K562 (cell line): ENCODE results near the gene SLC13A3. TPM values are rescaled to one million over a fixed set of nuclear protein-coding genes. Genes with fewer than 3 reads are reported as not detected.

ENCODE experiments used
- ATAC-seq: fragments of 200-7000 bp; cut with Tn5 transposase; 3 replicates; pipeline ENCODE4 v1.9.1; 2020; ENCODE audit warnings: moderate library complexity
- BruUV-seq: library from RNA; stranded (reverse); fragments of 400-500 nt; replicated peaks from 2 replicates; lab custom pipeline; 2021; lab: Mats Ljungman, UMichigan
- CTCF ChIA-PET: fragments of 300-600 bp; formaldehyde crosslinking; extraction: SDS; loops from one replicate; lab custom pipeline; 2021; ENCODE audit warnings: low intra/inter-chr PET ratio; lab: Yijun Ruan, JAX
- POLR2A ChIA-PET: fragments of 300-600, 350-650 bp; sonication (Branson Sonifier 250); formaldehyde crosslinking; extraction: SDS; loops from one replicate; lab custom pipeline; 2021; ENCODE audit warnings: antibody characterized with exemption, inconsistent platforms; lab: Yijun Ruan, JAX
- DNase-seq, 4 experiments: peaks; one replicate each; pipeline versions ENCODE4 v3.0.0 to v3.0.0-alpha.2; 2011 to 2018; ENCODE audit warnings: low spot score in 3 of 4, mixed read lengths in 3 of 4; ENCODE audit errors: extremely low read depth in 1 of 4
- FAIRE-seq: peaks from 2 replicates; lab custom pipeline; 2011; peaks lifted over from hg19 to GRCh38; lab: Jason Lieb, UNC
- H2AFZ ChIP-seq: 2 replicates; pipeline ENCODE4 v1.6.0; 2011; ENCODE audit warnings: low read depth, low read length, control low read depth, inconsistent platforms
- H3K27ac ChIP-seq: fragments of 200-600 bp; 3 replicates; pipeline ENCODE4 v1.8.0; 2011; ENCODE audit warnings: low read depth, mild to moderate bottlenecking, control low read depth, inconsistent platforms, low read length, moderate library complexity, mixed read lengths; ENCODE audit errors: extremely low read depth
- H3K27me3 ChIP-seq, 2 experiments: fragments of 300-600 bp in 1 of 2; 2 replicates in 1 of 2; 3 replicates in 1 of 2; pipeline versions ENCODE4 v1.6.0 to v1.8.0; 2011; ENCODE audit warnings: inconsistent platforms in 2 of 2, low read length in 2 of 2, mild to moderate bottlenecking in 1 of 2, mixed read lengths in 1 of 2, moderate library complexity in 1 of 2; ENCODE audit not compliant: control insufficient read depth in 2 of 2, insufficient read depth in 2 of 2
- H3K36me3 ChIP-seq: fragments of 300-600 bp; 3 replicates; pipeline ENCODE4 v1.8.0; 2011; ENCODE audit warnings: mild to moderate bottlenecking, low read length, inconsistent platforms; ENCODE audit not compliant: control insufficient read depth, insufficient read depth
- H3K4me1 ChIP-seq, 2 experiments: fragments of 200-600 bp in 1 of 2; replicated peaks in 1 of 2; 2 replicates in 1 of 2; 3 replicates in 1 of 2; pipeline versions ENCODE4 v1.5.1 to v1.8.0; 2011; ENCODE audit warnings: inconsistent platforms in 2 of 2, low read length in 2 of 2, mild to moderate bottlenecking in 1 of 2, mixed read lengths in 1 of 2, moderate library complexity in 1 of 2; ENCODE audit not compliant: control insufficient read depth in 2 of 2, insufficient read depth in 2 of 2
- H3K4me2 ChIP-seq: 2 replicates; pipeline ENCODE4 v1.6.1; 2011; ENCODE audit warnings: low read length, control low read depth, inconsistent platforms, mixed read lengths; ENCODE audit not compliant: insufficient read depth
- H3K4me3 ChIP-seq: fragments of 200-600 bp; sonication (generic), shearing (Covaris generic); 2 replicates; pipeline ENCODE4 v1.5.1; 2016; ENCODE audit warnings: control low read depth, inconsistent platforms
- H3K79me2 ChIP-seq: fragments of 200-600 bp; 3 replicates; pipeline ENCODE4 v1.8.0; 2011; ENCODE audit warnings: low read length, inconsistent platforms; ENCODE audit not compliant: control insufficient read depth, insufficient read depth
- H3K9ac ChIP-seq, 2 experiments: 2 replicates each; pipeline versions ENCODE4 v1.6.0 to v1.6.1; 2011; ENCODE audit warnings: low read depth in 2 of 2, low read length in 2 of 2, control low read depth in 1 of 2, inconsistent platforms in 1 of 2, mild to moderate bottlenecking in 1 of 2, mixed read lengths in 1 of 2; ENCODE audit not compliant: insufficient read depth in 1 of 2
- H3K9me1 ChIP-seq: one replicate; pipeline ENCODE4 v1.6.0; 2011; ENCODE audit warnings: inconsistent platforms, mild to moderate bottlenecking, low read length, moderate library complexity; ENCODE audit not compliant: control insufficient read depth, insufficient read depth
- H3K9me3 ChIP-seq: replicated peaks from 2 replicates; pipeline ENCODE4 v1.5.1; 2011; ENCODE audit warnings: low read depth, low read length, inconsistent platforms; ENCODE audit not compliant: control insufficient read depth, insufficient read depth
- H4K20me1 ChIP-seq: replicated peaks from 2 replicates; pipeline ENCODE4 v1.6.1; 2011; ENCODE audit warnings: low read length, inconsistent platforms, mixed read lengths; ENCODE audit not compliant: control insufficient read depth, insufficient read depth
- FOSL1 ChIP-seq: fragments of 200-800 bp; sonication (Bioruptor generic); conservative IDR thresholded peaks from 2 replicates; pipeline ENCODE4 v1.6.1; 2016; ENCODE audit warnings: missing genetic modification characterization, missing compliant biosample characterization
- HEY1 ChIP-seq: fragments of 250-450 bp; sonication (Bioruptor Pico); IDR thresholded peaks from 2 replicates; pipeline ENCODE4 v1.5.0; 2020; ENCODE audit warnings: mild to moderate bottlenecking, moderate library complexity, borderline replicate concordance
- NRF1 ChIP-seq, 2 experiments: fragments of 450-650 bp; IDR thresholded peaks in 1 of 2; conservative IDR thresholded peaks in 1 of 2; 2 replicates each; pipeline ENCODE4 v1.6.1; 2014; ENCODE audit warnings: mild to moderate bottlenecking in 2 of 2
- PTBP1 ChIP-seq: fragments of 200-400 bp; formaldehyde crosslinking; IDR thresholded peaks from 2 replicates; pipeline ENCODE4 v1.6.1; 2017; ENCODE audit warnings: low read depth, low read length
- TAF1 ChIP-seq: IDR thresholded peaks from 2 replicates; pipeline ENCODE4 v1.6.1; 2011; ENCODE audit warnings: mild to moderate bottlenecking, low read length, moderate library complexity; ENCODE audit not compliant: insufficient read depth, control insufficient read depth, severe bottlenecking; ENCODE audit errors: extremely low read depth
- TCF3 ChIP-seq: sonication (generic); formaldehyde crosslinking; IDR thresholded peaks from 2 replicates; pipeline ENCODE4 v1.4.0; 2020; ENCODE audit warnings: mild to moderate bottlenecking, missing genetic modification reagents
- TCFL5 ChIP-seq: fragments of 250-450 bp; sonication (Bioruptor Pico); conservative IDR thresholded peaks from 2 replicates; pipeline ENCODE4 v1.6.1; 2021; ENCODE audit warnings: mild to moderate bottlenecking, moderate library complexity, matching md5 sums
- ZNF232 ChIP-seq: sonication (generic); formaldehyde crosslinking; IDR thresholded peaks from 2 replicates; pipeline ENCODE4 v1.8.0; 2022; ENCODE audit warnings: mild to moderate bottlenecking, missing genetic modification reagents
- ZNF253 ChIP-seq: fragments of 250-450 bp; sonication (Bioruptor Pico); conservative IDR thresholded peaks from 2 replicates; pipeline ENCODE4 v1.6.1; 2021; ENCODE audit warnings: mild to moderate bottlenecking
- WGBS: fragments of 100-300 bp; shearing (Covaris generic); methylation state at CpG from one replicate; pipeline ENCODE4 v1.1.6; 2016; ENCODE audit warnings: low coverage, mixed read lengths; ENCODE audit not compliant: insufficient coverage; ENCODE audit errors: missing lambda C conversion rate; 5-methylcytosine and 5-hydroxymethylcytosine counted together
- in situ Hi-C: fragments of 300-500 bp; cut with MboI; formaldehyde crosslinking; loops from 4 replicates; pipeline ENCODE4 v1.15.0; 2018; ENCODE audit warnings: inconsistent platforms, mixed read lengths
- intact Hi-C: fragments of 100-400 bp; cut with micrococcal nuclease; formaldehyde crosslinking; loops from 2 replicates; pipeline ENCODE4 v1.14.2; 2022
- polyA plus RNA-seq, 8 experiments: library from polyadenylated mRNA; depleted of rRNA in 4 of 8; stranded (reverse) in 5 of 8; unstranded in 3 of 8; fragments of >200 nt; fragmentation: Nextera tagmentation in 2 of 8; fragmentation: Illumina TruSeq in 1 of 8; extraction: Ambion mirVana in 2 of 8; extraction: Trizol in 1 of 8; gene quantifications; 2 replicates each; pipeline versions ENCODE4 v1.2.1 to v1.2.3, GENCODE V29; 2011 to 2014; ENCODE audit warnings: inconsistent platforms in 1 of 8, missing spikeins in 1 of 8
- total RNA-seq, 7 experiments: library from RNA; depleted of rRNA in 6 of 7; stranded (reverse); fragments of >200 nt in 6 of 7; fragmentation: Illumina TruSeq in 2 of 7; extraction: Trizol in 2 of 7; gene quantifications; 2 replicates each; pipeline versions ENCODE4 v1.2.1 to v1.2.3, GENCODE V29; 2011 to 2021; ENCODE audit warnings: low replicate concordance in 1 of 7
- TF ChIP-seq, protein P1 (sequence below): fragments of 150-350 bp; conservative IDR thresholded peaks from 2 replicates; pipeline ENCODE4 v1.6.1; 2014; ENCODE audit warnings: low read length
- TF ChIP-seq, protein P2 (sequence below): fragments of 250-450 bp; sonication (Bioruptor Pico); IDR thresholded peaks from 2 replicates; pipeline ENCODE4 v1.4.0; 2020
- TF ChIP-seq, protein P3 (sequence below): sonication (generic); formaldehyde crosslinking; IDR thresholded peaks from 2 replicates; pipeline ENCODE4 v1.8.0; 2023; ENCODE audit warnings: missing genetic modification reagents, mild to moderate bottlenecking, borderline replicate concordance

SLC13A3 gene
- total and polyA plus RNA-seq, 9 of the 15 experiments (the other 6 are each of a cell fraction or from before 2014, with no cell fraction given): 5.5 to 16.4 (median 8.5) TPM

DNA sequence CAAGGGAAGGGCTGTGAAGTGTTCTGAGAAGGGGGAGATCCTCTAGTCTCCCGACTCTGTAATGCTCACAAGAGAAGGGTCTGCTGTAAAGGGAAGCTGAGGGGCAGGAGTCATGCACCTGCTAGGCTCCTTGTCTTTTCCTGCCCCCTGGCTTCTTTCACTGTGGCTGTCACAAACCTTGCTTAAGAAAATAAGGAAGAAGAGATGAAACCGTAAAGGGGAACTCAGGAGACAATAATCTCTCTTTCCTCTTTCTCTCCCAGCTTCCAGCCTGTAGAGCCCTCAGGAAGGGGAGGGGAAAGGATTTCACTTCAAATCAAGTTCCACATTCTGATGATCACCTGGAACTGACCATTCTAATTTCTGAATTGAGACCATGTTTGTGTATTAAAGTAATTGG lies 26.3 kb downstream of the SLC13A3 start:
- CTCF ChIA-PET: no interaction called here
- intact Hi-C loops (no loop called here), in situ Hi-C loops (no loop called here)
- Histone ChIP-seq H3K79me2 (no peaks in the 10 kb centered on the region), H4K20me1 (no peaks in the 10 kb centered on the region), H3K9me1 (no peaks in the 10 kb centered on the region), H3K4me2 (no peak overlapping the region), H3K9me3 (0 out of 2 replicates have a peak, but pooled peaks cover 2% of the 10 kb centered on the region), H2AFZ (no peak overlapping the region), H3K27me3 (no peaks in the 10 kb centered on the region), H3K4me1 (peaks cover 0 to 9% of the 10 kb centered on the region in 2 experiments; a peak in 2 of 5 replicates), H3K27ac (no peak overlapping the region), H3K36me3 (no peaks in the 10 kb centered on the region), H3K4me3 (no peak overlapping the region), H3K9ac (no peak overlapping the region)
- POLR2A ChIA-PET: interaction anchor here (1.5 kb wide), 1 partner anchor 65 kb away, joined by 4 read pairs; the partner anchor contains the start of gene TP53RK
- BruUV-seq: no TSS peak
- 46% methylated on average over 2 of the region's 2 CpGs for WGBS
- FAIRE-seq (no peak), ATAC-seq (no peak), DNase-seq (no peak)
- TF ChIP-seq, protein P1, sequence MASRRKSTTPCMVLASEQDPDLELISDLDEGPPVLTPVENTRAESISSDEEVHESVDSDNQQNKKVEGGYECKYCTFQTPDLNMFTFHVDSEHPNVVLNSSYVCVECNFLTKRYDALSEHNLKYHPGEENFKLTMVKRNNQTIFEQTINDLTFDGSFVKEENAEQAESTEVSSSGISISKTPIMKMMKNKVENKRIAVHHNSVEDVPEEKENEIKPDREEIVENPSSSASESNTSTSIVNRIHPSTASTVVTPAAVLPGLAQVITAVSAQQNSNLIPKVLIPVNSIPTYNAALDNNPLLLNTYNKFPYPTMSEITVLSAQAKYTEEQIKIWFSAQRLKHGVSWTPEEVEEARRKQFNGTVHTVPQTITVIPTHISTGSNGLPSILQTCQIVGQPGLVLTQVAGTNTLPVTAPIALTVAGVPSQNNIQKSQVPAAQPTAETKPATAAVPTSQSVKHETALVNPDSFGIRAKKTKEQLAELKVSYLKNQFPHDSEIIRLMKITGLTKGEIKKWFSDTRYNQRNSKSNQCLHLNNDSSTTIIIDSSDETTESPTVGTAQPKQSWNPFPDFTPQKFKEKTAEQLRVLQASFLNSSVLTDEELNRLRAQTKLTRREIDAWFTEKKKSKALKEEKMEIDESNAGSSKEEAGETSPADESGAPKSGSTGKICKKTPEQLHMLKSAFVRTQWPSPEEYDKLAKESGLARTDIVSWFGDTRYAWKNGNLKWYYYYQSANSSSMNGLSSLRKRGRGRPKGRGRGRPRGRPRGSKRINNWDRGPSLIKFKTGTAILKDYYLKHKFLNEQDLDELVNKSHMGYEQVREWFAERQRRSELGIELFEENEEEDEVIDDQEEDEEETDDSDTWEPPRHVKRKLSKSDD: no peak
- TF ChIP-seq NRF1 (conservative IDR thresholded peaks at IDR 0.05 in 1 of 2, IDR thresholded peaks at IDR 0.05 in 1 of 2) (no peak), ZNF253 (CRISPR knock-in tag) (no peak), ZNF232 (no peak), FOSL1 (tag) (no peak), TCF3 (CRISPR knock-in tag) (no peak), PTBP1 (no peak), HEY1 (CRISPR knock-in tag) (no peak), TCFL5 (CRISPR knock-in tag) (no peak), TAF1 (no peak)
- TF ChIP-seq, protein P2, sequence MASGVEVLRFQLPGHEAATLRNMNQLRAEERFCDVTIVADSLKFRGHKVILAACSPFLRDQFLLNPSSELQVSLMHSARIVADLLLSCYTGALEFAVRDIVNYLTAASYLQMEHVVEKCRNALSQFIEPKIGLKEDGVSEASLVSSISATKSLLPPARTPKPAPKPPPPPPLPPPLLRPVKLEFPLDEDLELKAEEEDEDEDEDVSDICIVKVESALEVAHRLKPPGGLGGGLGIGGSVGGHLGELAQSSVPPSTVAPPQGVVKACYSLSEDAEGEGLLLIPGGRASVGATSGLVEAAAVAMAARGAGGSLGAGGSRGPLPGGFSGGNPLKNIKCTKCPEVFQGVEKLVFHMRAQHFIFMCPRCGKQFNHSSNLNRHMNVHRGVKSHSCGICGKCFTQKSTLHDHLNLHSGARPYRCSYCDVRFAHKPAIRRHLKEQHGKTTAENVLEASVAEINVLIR (CRISPR knock-in tag): no peak
- TF ChIP-seq, protein P3, sequence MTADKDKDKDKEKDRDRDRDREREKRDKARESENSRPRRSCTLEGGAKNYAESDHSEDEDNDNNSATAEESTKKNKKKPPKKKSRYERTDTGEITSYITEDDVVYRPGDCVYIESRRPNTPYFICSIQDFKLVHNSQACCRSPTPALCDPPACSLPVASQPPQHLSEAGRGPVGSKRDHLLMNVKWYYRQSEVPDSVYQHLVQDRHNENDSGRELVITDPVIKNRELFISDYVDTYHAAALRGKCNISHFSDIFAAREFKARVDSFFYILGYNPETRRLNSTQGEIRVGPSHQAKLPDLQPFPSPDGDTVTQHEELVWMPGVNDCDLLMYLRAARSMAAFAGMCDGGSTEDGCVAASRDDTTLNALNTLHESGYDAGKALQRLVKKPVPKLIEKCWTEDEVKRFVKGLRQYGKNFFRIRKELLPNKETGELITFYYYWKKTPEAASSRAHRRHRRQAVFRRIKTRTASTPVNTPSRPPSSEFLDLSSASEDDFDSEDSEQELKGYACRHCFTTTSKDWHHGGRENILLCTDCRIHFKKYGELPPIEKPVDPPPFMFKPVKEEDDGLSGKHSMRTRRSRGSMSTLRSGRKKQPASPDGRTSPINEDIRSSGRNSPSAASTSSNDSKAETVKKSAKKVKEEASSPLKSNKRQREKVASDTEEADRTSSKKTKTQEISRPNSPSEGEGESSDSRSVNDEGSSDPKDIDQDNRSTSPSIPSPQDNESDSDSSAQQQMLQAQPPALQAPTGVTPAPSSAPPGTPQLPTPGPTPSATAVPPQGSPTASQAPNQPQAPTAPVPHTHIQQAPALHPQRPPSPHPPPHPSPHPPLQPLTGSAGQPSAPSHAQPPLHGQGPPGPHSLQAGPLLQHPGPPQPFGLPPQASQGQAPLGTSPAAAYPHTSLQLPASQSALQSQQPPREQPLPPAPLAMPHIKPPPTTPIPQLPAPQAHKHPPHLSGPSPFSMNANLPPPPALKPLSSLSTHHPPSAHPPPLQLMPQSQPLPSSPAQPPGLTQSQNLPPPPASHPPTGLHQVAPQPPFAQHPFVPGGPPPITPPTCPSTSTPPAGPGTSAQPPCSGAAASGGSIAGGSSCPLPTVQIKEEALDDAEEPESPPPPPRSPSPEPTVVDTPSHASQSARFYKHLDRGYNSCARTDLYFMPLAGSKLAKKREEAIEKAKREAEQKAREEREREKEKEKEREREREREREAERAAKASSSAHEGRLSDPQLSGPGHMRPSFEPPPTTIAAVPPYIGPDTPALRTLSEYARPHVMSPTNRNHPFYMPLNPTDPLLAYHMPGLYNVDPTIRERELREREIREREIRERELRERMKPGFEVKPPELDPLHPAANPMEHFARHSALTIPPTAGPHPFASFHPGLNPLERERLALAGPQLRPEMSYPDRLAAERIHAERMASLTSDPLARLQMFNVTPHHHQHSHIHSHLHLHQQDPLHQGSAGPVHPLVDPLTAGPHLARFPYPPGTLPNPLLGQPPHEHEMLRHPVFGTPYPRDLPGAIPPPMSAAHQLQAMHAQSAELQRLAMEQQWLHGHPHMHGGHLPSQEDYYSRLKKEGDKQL: no peak
